Measurements from ENCODE around the gene RGS3. TPM values are rescaled to one million over a fixed set of nuclear protein-coding genes. Genes with fewer than 3 reads are reported as not detected.

Gene RGS3
- total RNA-seq, 1 experiment from 2014 or later, result 16.6 TPM

GRCh38 chr9:113559834-113560800 lies 96.6 kb downstream of the RGS3 start (continued):
- TF ChIP-seq, protein P1, sequence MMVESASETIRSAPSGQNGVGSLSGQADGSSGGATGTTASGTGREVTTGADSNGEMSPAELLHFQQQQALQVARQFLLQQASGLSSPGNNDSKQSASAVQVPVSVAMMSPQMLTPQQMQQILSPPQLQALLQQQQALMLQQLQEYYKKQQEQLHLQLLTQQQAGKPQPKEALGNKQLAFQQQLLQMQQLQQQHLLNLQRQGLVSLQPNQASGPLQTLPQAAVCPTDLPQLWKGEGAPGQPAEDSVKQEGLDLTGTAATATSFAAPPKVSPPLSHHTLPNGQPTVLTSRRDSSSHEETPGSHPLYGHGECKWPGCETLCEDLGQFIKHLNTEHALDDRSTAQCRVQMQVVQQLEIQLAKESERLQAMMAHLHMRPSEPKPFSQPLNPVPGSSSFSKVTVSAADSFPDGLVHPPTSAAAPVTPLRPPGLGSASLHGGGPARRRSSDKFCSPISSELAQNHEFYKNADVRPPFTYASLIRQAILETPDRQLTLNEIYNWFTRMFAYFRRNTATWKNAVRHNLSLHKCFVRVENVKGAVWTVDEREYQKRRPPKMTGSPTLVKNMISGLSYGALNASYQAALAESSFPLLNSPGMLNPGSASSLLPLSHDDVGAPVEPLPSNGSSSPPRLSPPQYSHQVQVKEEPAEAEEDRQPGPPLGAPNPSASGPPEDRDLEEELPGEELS (CRISPR knock-in tag; IDR thresholded peaks at IDR 0.05), result no peak
- TF ChIP-seq ZSCAN18 (CRISPR knock-in tag; IDR thresholded peaks at IDR 0.05), result no peak

- Mint-ChIP-seq H3K36me3 (no peaks in the 10 kb centered on the region), H3K9me3 (no peaks in the 10 kb centered on the region), H3K27me3 (ENCODE audit: low read depth) (no peaks in the 10 kb centered on the region; the same call in 1 of the 2 replicates), H3K27ac (no peak overlapping the region), H3K4me3 (no peak overlapping the region), H3K4me1 (peaks cover 17% of the 10 kb centered on the region)
- ChIA-PET CTCF (interaction anchor here (0.5 to 1.5 kb wide), 2 partner anchors 25 to 95 kb away, joined by 3 to 4 read pairs; no protein-coding TSS in a partner anchor), POLR2A (no interaction called here)
- TF ChIP-seq ZNF232 (CRISPR knock-in tag; IDR thresholded peaks at IDR 0.05) (no peak), CREM (CRISPR knock-in tag; IDR thresholded peaks at IDR 0.05) (no peak), ZNF263 (CRISPR knock-in tag; IDR thresholded peaks at IDR 0.05; ENCODE audit: low read depth) (no peak)
- no peak for ATAC-seq
- DNase-seq (ENCODE audit: low spot score), result no peak
Observed at GRCh38 chr9:113562653-113563381, 99.3 kb downstream of the RGS3 start.

GRCh38 chr9:113563826-113564497 lies 100.4 kb downstream of the RGS3 start:
- H3K27ac Mint-ChIP-seq, result no peak overlapping the region
- TF ChIP-seq, protein P2, sequence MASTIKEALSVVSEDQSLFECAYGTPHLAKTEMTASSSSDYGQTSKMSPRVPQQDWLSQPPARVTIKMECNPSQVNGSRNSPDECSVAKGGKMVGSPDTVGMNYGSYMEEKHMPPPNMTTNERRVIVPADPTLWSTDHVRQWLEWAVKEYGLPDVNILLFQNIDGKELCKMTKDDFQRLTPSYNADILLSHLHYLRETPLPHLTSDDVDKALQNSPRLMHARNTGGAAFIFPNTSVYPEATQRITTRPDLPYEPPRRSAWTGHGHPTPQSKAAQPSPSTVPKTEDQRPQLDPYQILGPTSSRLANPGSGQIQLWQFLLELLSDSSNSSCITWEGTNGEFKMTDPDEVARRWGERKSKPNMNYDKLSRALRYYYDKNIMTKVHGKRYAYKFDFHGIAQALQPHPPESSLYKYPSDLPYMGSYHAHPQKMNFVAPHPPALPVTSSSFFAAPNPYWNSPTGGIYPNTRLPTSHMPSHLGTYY (CRISPR knock-in tag; IDR thresholded peaks at IDR 0.05), result no peak
- TF ChIP-seq NFE2L1 (CRISPR knock-in tag; IDR thresholded peaks at IDR 0.05), result no peak
- TF ChIP-seq, protein P3, sequence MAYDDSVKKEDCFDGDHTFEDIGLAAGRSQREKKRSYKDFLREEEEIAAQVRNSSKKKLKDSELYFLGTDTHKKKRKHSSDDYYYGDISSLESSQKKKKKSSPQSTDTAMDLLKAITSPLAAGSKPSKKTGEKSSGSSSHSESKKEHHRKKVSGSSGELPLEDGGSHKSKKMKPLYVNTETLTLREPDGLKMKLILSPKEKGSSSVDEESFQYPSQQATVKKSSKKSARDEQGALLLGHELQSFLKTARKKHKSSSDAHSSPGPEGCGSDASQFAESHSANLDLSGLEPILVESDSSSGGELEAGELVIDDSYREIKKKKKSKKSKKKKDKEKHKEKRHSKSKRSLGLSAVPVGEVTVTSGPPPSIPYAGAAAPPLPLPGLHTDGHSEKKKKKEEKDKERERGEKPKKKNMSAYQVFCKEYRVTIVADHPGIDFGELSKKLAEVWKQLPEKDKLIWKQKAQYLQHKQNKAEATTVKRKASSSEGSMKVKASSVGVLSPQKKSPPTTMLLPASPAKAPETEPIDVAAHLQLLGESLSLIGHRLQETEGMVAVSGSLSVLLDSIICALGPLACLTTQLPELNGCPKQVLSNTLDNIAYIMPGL (CRISPR knock-in tag; IDR thresholded peaks at IDR 0.05), result no peak
- no peak for TF ChIP-seq ZNF281 (CRISPR knock-in tag; IDR thresholded peaks at IDR 0.05)
- TF ChIP-seq, protein P4, sequence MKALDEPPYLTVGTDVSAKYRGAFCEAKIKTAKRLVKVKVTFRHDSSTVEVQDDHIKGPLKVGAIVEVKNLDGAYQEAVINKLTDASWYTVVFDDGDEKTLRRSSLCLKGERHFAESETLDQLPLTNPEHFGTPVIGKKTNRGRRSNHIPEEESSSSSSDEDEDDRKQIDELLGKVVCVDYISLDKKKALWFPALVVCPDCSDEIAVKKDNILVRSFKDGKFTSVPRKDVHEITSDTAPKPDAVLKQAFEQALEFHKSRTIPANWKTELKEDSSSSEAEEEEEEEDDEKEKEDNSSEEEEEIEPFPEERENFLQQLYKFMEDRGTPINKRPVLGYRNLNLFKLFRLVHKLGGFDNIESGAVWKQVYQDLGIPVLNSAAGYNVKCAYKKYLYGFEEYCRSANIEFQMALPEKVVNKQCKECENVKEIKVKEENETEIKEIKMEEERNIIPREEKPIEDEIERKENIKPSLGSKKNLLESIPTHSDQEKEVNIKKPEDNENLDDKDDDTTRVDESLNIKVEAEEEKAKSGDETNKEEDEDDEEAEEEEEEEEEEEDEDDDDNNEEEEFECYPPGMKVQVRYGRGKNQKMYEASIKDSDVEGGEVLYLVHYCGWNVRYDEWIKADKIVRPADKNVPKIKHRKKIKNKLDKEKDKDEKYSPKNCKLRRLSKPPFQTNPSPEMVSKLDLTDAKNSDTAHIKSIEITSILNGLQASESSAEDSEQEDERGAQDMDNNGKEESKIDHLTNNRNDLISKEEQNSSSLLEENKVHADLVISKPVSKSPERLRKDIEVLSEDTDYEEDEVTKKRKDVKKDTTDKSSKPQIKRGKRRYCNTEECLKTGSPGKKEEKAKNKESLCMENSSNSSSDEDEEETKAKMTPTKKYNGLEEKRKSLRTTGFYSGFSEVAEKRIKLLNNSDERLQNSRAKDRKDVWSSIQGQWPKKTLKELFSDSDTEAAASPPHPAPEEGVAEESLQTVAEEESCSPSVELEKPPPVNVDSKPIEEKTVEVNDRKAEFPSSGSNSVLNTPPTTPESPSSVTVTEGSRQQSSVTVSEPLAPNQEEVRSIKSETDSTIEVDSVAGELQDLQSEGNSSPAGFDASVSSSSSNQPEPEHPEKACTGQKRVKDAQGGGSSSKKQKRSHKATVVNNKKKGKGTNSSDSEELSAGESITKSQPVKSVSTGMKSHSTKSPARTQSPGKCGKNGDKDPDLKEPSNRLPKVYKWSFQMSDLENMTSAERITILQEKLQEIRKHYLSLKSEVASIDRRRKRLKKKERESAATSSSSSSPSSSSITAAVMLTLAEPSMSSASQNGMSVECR (CRISPR knock-in tag; IDR thresholded peaks at IDR 0.05; ENCODE audit: borderline replicate concordance), result no peak
- TF ChIP-seq FOXJ3 (CRISPR knock-in tag; IDR thresholded peaks at IDR 0.05; ENCODE audit: borderline replicate concordance), result no peak
- TF ChIP-seq FOXK1 (CRISPR knock-in tag; IDR thresholded peaks at IDR 0.05), result no peak
- no peak for TF ChIP-seq IRF1 (CRISPR knock-in tag; IDR thresholded peaks at IDR 0.05)

More at GRCh38 chr9:113563826-113564497, 100.4 kb downstream of the RGS3 start:
- H3K4me3 Mint-ChIP-seq, result no peak overlapping the region
- POLR2A ChIA-PET, result no interaction called here
- H3K27me3 Mint-ChIP-seq (ENCODE audit: low read depth), result no peaks in the 10 kb centered on the region; the same call in 1 of the 2 replicates
- H3K4me1 Mint-ChIP-seq, result peaks cover 17% of the 10 kb centered on the region
- no peak for DNase-seq (ENCODE audit: low spot score)
- ATAC-seq, result no peak
- CTCF ChIA-PET, result interaction anchor here (0.9 to 2.8 kb wide), 6 partner anchors 15 to 118 kb away, joined by 3 to 13 read pairs (median 8); no protein-coding TSS in a partner anchor
- H3K9me3 Mint-ChIP-seq, result no peaks in the 10 kb centered on the region
- H3K36me3 Mint-ChIP-seq, result no peaks in the 10 kb centered on the region
